Neural progenitor cell (in vitro differentiated cells): ENCODE results near the gene BHLHA15. TPM values are rescaled to one million over a fixed set of nuclear protein-coding genes. Genes with fewer than 3 reads are reported as not detected.

Source experiments
- DNase-seq: peaks from one replicate; pipeline ENCODE4 v3.0.0-alpha.2; 2016; ENCODE audit warnings: low spot score
- H2AFZ ChIP-seq: fragments of 200-600 bp; sonication (generic); replicated peaks from 2 replicates; pipeline ENCODE4 v1.6.1; 2016; ENCODE audit warnings: antibody characterized with exemption
- H3F3A ChIP-seq: fragments of 200-600 bp; sonication (generic); 2 replicates; pipeline ENCODE4 v1.6.1; 2016; ENCODE audit warnings: antibody characterized with exemption, low read depth
- H3K27ac ChIP-seq: fragments of 200-600 bp; sonication (generic); 2 replicates; pipeline ENCODE4 v1.5.1; 2016; ENCODE audit warnings: mild to moderate bottlenecking
- H3K27me3 ChIP-seq: fragments of 200-600 bp; sonication (generic); 2 replicates; pipeline ENCODE4 v1.6.1; 2016; ENCODE audit warnings: mild to moderate bottlenecking, moderate library complexity
- H3K36me3 ChIP-seq: fragments of 200-600 bp; sonication (generic); 2 replicates; pipeline ENCODE4 v1.5.1; 2016
- H3K4me1 ChIP-seq: fragments of 200-600 bp; sonication (generic); 2 replicates; pipeline ENCODE4 v1.6.1; 2016; ENCODE audit warnings: mixed run types
- H3K4me2 ChIP-seq: fragments of 200-600 bp; sonication (generic); 2 replicates; pipeline ENCODE4 v1.6.1; 2016
- H3K4me3 ChIP-seq: fragments of 200-600 bp; sonication (generic); 2 replicates; pipeline ENCODE4 v1.5.1; 2016
- H3K79me2 ChIP-seq: fragments of 200-600 bp; sonication (generic); 2 replicates; pipeline ENCODE4 v1.6.1; 2016; ENCODE audit warnings: low read depth
- H3K9ac ChIP-seq: fragments of 200-600 bp; sonication (generic); 2 replicates; pipeline ENCODE4 v1.6.1; 2016
- H3K9me3 ChIP-seq: fragments of 200-600 bp; sonication (generic); 2 replicates; pipeline ENCODE4 v1.5.1; 2016; ENCODE audit warnings: low read depth
- H4K20me1 ChIP-seq: fragments of 200-600 bp; sonication (generic); 2 replicates; pipeline ENCODE4 v1.6.1; 2016; ENCODE audit warnings: low read depth
- H3K27ac Mint-ChIP-seq: 3 replicates; pipeline ENCODE4 v1.8.0; 2021; ENCODE audit warnings: mixed read lengths
- H3K27me3 Mint-ChIP-seq: 2 replicates; pipeline ENCODE4 v1.8.0; 2022; ENCODE audit warnings: low read depth, mild to moderate bottlenecking, inconsistent platforms, moderate library complexity, mixed read lengths; ENCODE audit not compliant: insufficient read depth
- H3K36me3 Mint-ChIP-seq: 3 replicates; pipeline ENCODE4 v1.8.0; 2021; ENCODE audit warnings: mixed read lengths
- H3K4me1 Mint-ChIP-seq: 3 replicates; pipeline ENCODE4 v1.8.0; 2021; ENCODE audit warnings: mixed read lengths
- H3K4me3 Mint-ChIP-seq: 3 replicates; pipeline ENCODE4 v1.8.0; 2021; ENCODE audit warnings: mild to moderate bottlenecking, moderate library complexity, mixed read lengths
- H3K9me3 Mint-ChIP-seq: 3 replicates; pipeline ENCODE4 v1.8.0; 2020; ENCODE audit warnings: mixed read lengths
- EZH2 ChIP-seq: fragments of 200-600 bp; sonication (generic); IDR thresholded peaks from 2 replicates; pipeline ENCODE4 v1.6.1; 2017; ENCODE audit warnings: antibody characterized with exemption, mild to moderate bottlenecking, moderate library complexity
- EZH2phosphoT487 ChIP-seq: fragments of 200-600 bp; sonication (generic); IDR thresholded peaks from 2 replicates; pipeline ENCODE4 v1.6.1; 2017; ENCODE audit warnings: antibody characterized with exemption
- total RNA-seq: library from RNA; depleted of rRNA; stranded (reverse); fragments of >200 nt; gene quantifications from 2 replicates; pipeline ENCODE4 v1.2.3, GENCODE V29; 2015; ENCODE audit warnings: low replicate concordance
- TF ChIP-seq, protein P1 (sequence below): fragments of 200-600 bp; sonication (generic); IDR thresholded peaks from 2 replicates; pipeline ENCODE4 v1.5.1; 2017; ENCODE audit warnings: antibody characterized with exemption, mild to moderate bottlenecking

Gene BHLHA15
- total RNA-seq, 1 donor from 2014 or later: 0.69 TPM

DNA sequence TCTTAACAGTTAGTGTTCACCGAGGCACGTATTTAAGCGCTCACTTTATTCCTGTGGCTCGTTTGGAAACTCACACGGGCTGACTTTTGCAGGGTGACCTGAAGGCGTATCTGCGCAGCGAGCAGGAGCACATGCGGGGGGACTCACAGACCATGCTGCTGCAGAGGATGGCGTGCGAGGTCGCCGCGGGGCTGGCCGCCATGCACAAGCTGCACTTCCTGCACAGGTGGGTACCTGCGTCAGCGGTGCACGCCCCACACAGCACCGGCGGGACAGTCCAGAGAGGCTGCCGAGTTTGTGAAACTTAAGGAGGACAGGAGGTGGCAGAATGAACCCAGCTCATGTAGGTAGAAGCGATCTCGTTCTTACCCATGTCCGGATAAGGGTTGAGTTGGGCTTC lies 39.8 kb upstream of the BHLHA15 start:
- H3K27me3 Mint-ChIP-seq: peaks cover 3% of the 10 kb centered on the region
- peaks cover 20% of the 10 kb centered on the region for H3K4me1 Mint-ChIP-seq
- TF ChIP-seq EZH2: no peak

DNA sequence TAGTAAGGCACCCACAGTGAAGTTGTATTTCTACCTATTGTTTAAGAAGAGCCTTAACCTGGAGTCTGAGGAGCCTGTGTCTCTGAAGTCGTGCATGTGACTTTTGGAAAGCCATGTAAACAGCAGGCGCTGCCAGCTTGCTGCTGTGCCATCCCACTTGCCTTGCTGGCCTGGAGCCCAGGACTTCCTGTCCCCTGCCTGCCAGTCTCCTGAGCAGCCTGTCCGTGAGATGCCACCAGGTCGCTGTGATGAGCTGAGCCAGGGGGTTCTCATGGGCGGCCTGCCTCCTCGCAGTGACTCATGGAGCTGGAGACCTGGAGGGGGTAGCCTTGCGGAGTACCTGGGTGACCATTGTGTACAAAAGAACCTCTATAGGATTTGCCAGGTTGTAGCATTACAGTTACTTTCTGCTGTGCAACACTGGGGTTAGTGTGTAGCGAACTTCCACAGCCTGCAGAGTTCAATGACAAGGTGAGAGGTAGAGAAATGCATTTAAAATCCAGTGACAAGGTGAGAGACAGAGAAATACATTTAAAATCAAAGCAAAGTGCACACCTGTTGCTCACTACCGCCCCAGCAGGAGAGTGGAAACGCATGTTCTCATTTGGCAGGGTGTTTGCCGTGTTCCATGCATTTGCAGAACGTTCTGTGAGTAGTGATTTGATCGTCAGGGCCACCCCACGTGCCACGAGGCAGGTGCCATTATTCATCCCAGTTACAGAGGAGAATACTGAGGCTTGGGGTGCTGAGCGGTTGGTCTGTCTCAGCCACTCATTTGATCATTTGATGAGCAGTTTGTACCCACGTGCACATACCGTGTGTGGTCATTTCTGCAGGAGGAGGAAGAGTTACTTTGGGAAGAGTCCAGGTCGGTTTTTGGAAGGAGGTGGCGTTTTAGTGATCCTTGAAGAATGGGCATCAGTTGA lies 36.6 kb upstream of the BHLHA15 start:
- H3K27me3 Mint-ChIP-seq: peaks cover 3% of the 10 kb centered on the region
- TF ChIP-seq EZH2: no peak
- TF ChIP-seq, protein P1, sequence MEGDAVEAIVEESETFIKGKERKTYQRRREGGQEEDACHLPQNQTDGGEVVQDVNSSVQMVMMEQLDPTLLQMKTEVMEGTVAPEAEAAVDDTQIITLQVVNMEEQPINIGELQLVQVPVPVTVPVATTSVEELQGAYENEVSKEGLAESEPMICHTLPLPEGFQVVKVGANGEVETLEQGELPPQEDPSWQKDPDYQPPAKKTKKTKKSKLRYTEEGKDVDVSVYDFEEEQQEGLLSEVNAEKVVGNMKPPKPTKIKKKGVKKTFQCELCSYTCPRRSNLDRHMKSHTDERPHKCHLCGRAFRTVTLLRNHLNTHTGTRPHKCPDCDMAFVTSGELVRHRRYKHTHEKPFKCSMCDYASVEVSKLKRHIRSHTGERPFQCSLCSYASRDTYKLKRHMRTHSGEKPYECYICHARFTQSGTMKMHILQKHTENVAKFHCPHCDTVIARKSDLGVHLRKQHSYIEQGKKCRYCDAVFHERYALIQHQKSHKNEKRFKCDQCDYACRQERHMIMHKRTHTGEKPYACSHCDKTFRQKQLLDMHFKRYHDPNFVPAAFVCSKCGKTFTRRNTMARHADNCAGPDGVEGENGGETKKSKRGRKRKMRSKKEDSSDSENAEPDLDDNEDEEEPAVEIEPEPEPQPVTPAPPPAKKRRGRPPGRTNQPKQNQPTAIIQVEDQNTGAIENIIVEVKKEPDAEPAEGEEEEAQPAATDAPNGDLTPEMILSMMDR: no peak
- no peak for TF ChIP-seq EZH2phosphoT487
- no peaks in the 10 kb centered on the region for H3K27me3 ChIP-seq

More for the DNA sequence above, 39.8 kb upstream of the BHLHA15 start:
- peaks cover 13% of the 10 kb centered on the region for H4K20me1 ChIP-seq
- no peak overlapping the region for H3K4me3 ChIP-seq
- Mint-ChIP-seq H3K27ac (peak overlapping the region; percentile 65), H3K36me3 (peaks cover 4% of the 10 kb centered on the region), H3K4me3 (no peak overlapping the region), H3K9me3 (no peaks in the 10 kb centered on the region)
- H3F3A ChIP-seq: no peaks in the 10 kb centered on the region
- no peak overlapping the region for H3K9ac ChIP-seq
- no peak overlapping the region for H2AFZ ChIP-seq
- H3K36me3 ChIP-seq: peaks cover 4% of the 10 kb centered on the region
- H3K79me2 ChIP-seq: no peaks in the 10 kb centered on the region
- no peaks in the 10 kb centered on the region for H3K4me1 ChIP-seq
- no peak for DNase-seq
- H3K9me3 ChIP-seq: no peaks in the 10 kb centered on the region
- no peaks in the 10 kb centered on the region for H3K27me3 ChIP-seq
- H3K27ac ChIP-seq: no peak overlapping the region
- H3K4me2 ChIP-seq: no peak overlapping the region

DNA sequence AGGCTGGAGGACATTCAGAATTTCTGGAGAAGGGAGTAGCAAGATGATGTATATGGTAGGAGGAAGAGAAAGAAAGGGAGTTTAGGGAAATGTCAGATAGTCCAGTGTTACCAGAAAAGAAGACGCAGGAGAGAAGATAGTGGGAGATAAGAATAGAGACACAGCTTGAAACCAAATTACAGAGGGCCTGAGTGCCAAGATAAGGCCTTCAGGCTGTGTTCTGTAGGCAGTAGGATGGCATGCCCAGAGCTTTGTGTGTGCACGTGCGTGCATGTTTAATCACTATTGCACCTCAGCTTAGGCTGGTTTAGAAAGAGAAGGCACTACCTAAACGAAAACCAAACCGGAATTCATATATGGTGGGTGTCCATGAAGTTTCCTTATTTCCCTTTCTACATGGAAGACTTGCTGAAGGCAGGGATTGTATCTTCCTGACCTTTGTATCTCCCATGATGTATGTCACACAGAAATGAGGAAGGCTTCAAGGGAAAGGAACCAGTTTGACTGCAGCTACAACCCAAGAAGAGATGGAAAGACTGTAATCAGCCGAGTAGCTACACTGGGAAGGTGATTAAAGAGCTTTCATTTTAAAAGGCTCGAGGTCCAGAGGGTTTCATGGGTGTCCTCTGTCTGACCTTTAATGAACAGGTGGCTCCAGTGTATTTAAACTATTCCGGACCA lies 35.8 kb upstream of the BHLHA15 start:
- TF ChIP-seq EZH2phosphoT487: no peak
- TF ChIP-seq, protein P1: no peak
- no peak for TF ChIP-seq EZH2
- Histone ChIP-seq H3K27me3 (no peaks in the 10 kb centered on the region), H3K4me1 (no peaks in the 10 kb centered on the region)

More for the DNA sequence above, 36.6 kb upstream of the BHLHA15 start:
- H3K27ac Mint-ChIP-seq: no peak overlapping the region
- Histone ChIP-seq H3K4me2 (no peak overlapping the region), H3F3A (no peaks in the 10 kb centered on the region), H3K4me3 (no peak overlapping the region), H3K9ac (no peak overlapping the region), H3K36me3 (peaks cover 4% of the 10 kb centered on the region), H3K79me2 (no peaks in the 10 kb centered on the region), H3K27ac (no peak overlapping the region), H3K9me3 (no peaks in the 10 kb centered on the region), H2AFZ (no peak overlapping the region), H4K20me1 (no peaks in the 10 kb centered on the region), H3K4me1 (no peaks in the 10 kb centered on the region)
- H3K36me3 Mint-ChIP-seq: peaks cover 4% of the 10 kb centered on the region
- H3K4me1 Mint-ChIP-seq: peaks cover 16% of the 10 kb centered on the region
- H3K4me3 Mint-ChIP-seq: no peak overlapping the region
- no peaks in the 10 kb centered on the region for H3K9me3 Mint-ChIP-seq
- DNase-seq: no peak

More for the DNA sequence above, 35.8 kb upstream of the BHLHA15 start:
- Mint-ChIP-seq H3K36me3 (peaks cover 8% of the 10 kb centered on the region), H3K27me3 (peaks cover 3% of the 10 kb centered on the region), H3K27ac (no peak overlapping the region), H3K4me1 (peaks cover 13% of the 10 kb centered on the region), H3K4me3 (no peak overlapping the region), H3K9me3 (no peaks in the 10 kb centered on the region)
- H2AFZ ChIP-seq: no peak overlapping the region
- H3K4me3 ChIP-seq: no peak overlapping the region
- no peak for DNase-seq
- no peaks in the 10 kb centered on the region for H3F3A ChIP-seq
- H3K79me2 ChIP-seq: no peaks in the 10 kb centered on the region
- no peak overlapping the region for H3K9ac ChIP-seq
- H3K36me3 ChIP-seq: peaks cover 4% of the 10 kb centered on the region
- H3K9me3 ChIP-seq: no peaks in the 10 kb centered on the region
- H3K4me2 ChIP-seq: no peak overlapping the region
- no peak overlapping the region for H3K27ac ChIP-seq
- H4K20me1 ChIP-seq: no peaks in the 10 kb centered on the region
